Measurements from ENCODE around the gene RNF224. TPM values are rescaled to one million over a fixed set of nuclear protein-coding genes. Genes with fewer than 3 reads are reported as not detected.

Gene RNF224
- total and polyA plus RNA-seq, 4 donors, result not detected

DNA sequence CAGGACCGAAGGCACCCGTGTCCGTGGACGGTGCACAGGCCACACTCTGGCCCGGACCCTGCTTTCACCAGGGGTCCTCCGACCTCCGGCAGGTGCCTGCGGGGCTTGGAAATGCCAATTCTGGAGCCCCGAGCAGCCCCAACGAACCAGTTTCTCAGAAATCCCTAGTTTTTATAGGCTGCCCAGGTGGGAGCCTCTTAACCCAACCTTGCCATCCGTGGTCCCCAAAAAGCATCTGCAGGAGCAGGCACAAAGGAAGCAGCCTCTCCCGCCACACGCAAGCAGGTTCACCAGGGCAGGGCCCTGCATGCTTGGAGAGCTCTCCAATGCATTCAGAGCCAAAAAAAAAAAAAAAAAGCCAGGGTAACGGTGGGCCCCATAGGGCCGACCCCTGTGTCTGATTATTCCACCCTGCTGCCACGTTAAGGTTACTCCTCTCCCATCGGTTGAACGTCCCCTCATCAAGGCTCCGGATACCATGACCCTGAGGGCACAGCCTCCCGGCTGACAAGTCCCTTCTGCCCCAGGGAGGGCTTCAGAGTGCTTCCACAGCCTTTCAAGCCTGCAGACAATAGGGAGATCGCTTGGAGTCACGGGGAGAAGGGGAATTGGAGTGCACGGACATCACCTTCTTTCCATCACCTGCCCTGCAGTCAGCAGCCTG, 26.0 kb upstream of the RNF224 start:
- no peak for DNase-seq (ENCODE audit: low spot score)
- H3K36me3 ChIP-seq (ENCODE audit: control insufficient read depth in 4 of 4, insufficient read depth in 3 of 4, low read depth in 1 of 4, low read length in 3 of 4), result no peaks in the 10 kb centered on the region
- peak overlapping the region; percentile 30 to 40 for H3K9ac ChIP-seq (ENCODE audit: low read depth in 1 of 2, low read length in 2 of 2)
- 17% methylated on average over 23 of the region's 23 CpGs for WGBS
- H3K27ac ChIP-seq (ENCODE audit: low read depth in 1 of 2, low read length in 2 of 2), result peak overlapping the region; percentile 58 to 87
- TF ChIP-seq HNF4G (IDR thresholded peaks at IDR 0.05) (no peak), NR2F2 (IDR thresholded peaks at IDR 0.05) (no peak), REST (IDR thresholded peaks at IDR 0.05) (no peak), ZBTB33 (IDR thresholded peaks at IDR 0.05) (no peak), FOXA2 (IDR thresholded peaks at IDR 0.05) (no peak), YY1 (IDR thresholded peaks at IDR 0.05) (no peak), RAD21 (IDR thresholded peaks at IDR 0.05) (no peak), FOXA1 (IDR thresholded peaks at IDR 0.05) (no peak)
- TF ChIP-seq, protein P1, sequence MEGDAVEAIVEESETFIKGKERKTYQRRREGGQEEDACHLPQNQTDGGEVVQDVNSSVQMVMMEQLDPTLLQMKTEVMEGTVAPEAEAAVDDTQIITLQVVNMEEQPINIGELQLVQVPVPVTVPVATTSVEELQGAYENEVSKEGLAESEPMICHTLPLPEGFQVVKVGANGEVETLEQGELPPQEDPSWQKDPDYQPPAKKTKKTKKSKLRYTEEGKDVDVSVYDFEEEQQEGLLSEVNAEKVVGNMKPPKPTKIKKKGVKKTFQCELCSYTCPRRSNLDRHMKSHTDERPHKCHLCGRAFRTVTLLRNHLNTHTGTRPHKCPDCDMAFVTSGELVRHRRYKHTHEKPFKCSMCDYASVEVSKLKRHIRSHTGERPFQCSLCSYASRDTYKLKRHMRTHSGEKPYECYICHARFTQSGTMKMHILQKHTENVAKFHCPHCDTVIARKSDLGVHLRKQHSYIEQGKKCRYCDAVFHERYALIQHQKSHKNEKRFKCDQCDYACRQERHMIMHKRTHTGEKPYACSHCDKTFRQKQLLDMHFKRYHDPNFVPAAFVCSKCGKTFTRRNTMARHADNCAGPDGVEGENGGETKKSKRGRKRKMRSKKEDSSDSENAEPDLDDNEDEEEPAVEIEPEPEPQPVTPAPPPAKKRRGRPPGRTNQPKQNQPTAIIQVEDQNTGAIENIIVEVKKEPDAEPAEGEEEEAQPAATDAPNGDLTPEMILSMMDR (IDR thresholded peaks at IDR 0.05; ENCODE audit: low read depth, low read length, missing input control), result no peak
- TF ChIP-seq, protein P2, sequence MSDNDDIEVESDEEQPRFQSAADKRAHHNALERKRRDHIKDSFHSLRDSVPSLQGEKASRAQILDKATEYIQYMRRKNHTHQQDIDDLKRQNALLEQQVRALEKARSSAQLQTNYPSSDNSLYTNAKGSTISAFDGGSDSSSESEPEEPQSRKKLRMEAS (IDR thresholded peaks at IDR 0.05), result no peak
- H3K4me1 ChIP-seq (ENCODE audit: control insufficient read depth in 4 of 4, insufficient read depth in 4 of 4, low read length in 3 of 4), result peaks cover 27 to 83% (median 72%) of the 10 kb centered on the region in 4 donors
- H3K9me3 ChIP-seq (ENCODE audit: control insufficient read depth in 4 of 4, low read length in 3 of 4), result no peaks in the 10 kb centered on the region
- H3K27me3 ChIP-seq (ENCODE audit: control insufficient read depth in 4 of 4, insufficient read depth in 4 of 4, low read length in 3 of 4), result no peaks in the 10 kb centered on the region
- peak overlapping the region; percentile 47 to 83 (median 57) for H3K4me3 ChIP-seq (ENCODE audit: low read depth in 1 of 3, low read length in 3 of 3)

DNA sequence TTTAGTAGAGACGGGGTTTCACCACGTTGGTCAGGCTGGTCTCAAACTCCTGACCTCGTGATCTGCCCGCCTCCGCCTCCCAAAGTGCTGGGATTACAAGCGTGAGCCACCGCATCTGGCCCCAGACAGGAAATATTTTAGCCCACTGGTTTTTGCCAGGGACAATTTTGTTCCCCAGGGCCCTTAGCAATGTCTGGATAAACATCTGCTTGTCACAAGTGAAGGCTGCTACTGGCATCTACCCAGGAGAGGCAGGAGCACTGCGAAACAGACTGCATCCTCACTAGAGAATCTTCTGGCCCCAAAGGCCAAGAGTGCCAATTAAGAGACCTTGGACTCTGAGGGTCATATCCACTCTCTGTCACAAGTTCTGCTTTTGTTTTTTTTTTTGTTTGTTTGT, 24.3 kb upstream of the RNF224 start:
- no peak for TF ChIP-seq SP1 (IDR thresholded peaks at IDR 0.05)
- TF ChIP-seq HNF4A (conservative IDR thresholded peaks at IDR 0.05), result peak; percentile 26 to 46
- TF ChIP-seq NR2F2 (IDR thresholded peaks at IDR 0.05), result peak; percentile 3
- Histone ChIP-seq H3K27me3 (ENCODE audit: control insufficient read depth in 4 of 4, insufficient read depth in 4 of 4, low read length in 3 of 4) (no peaks in the 10 kb centered on the region), H3K4me3 (ENCODE audit: low read depth in 1 of 3, low read length in 3 of 3) (no peak overlapping the region), H3K27ac (ENCODE audit: low read depth in 1 of 2, low read length in 2 of 2) (peak overlapping the region; percentile 31 to 78), H3K36me3 (ENCODE audit: control insufficient read depth in 4 of 4, insufficient read depth in 3 of 4, low read depth in 1 of 4, low read length in 3 of 4) (no peaks in the 10 kb centered on the region), H3K4me1 (ENCODE audit: control insufficient read depth in 4 of 4, insufficient read depth in 4 of 4, low read length in 3 of 4) (peaks cover 27 to 78% (median 65%) of the 10 kb centered on the region in 4 donors), H3K9ac (ENCODE audit: low read depth in 1 of 2, low read length in 2 of 2) (no peak overlapping the region), H3K9me3 (ENCODE audit: control insufficient read depth in 4 of 4, low read length in 3 of 4) (no peaks in the 10 kb centered on the region)
- DNase-seq (ENCODE audit: low spot score), result no peak
- WGBS, result 37% methylated on average over 8 of the region's 8 CpGs
